PC-3 (cell line): ENCODE results near the gene NME7.

Source experiments
- CTCF ChIP-seq: fragments of 300-600 bp; sonication (generic); conservative IDR thresholded peaks from 2 replicates; pipeline ENCODE4 v1.5.1; 2017; ENCODE audit warnings: antibody characterized with exemption, low read depth, mild to moderate bottlenecking, low read length
- EZH2 ChIP-seq: fragments of 300-600 bp; sonication (generic); IDR thresholded peaks from one replicate; pipeline ENCODE4 v1.6.1; 2017; ENCODE audit warnings: antibody characterized with exemption, mild to moderate bottlenecking, low read length; ENCODE audit not compliant: unreplicated experiment
- EZH2phosphoT487 ChIP-seq: fragments of 300-600 bp; sonication (generic); IDR thresholded peaks from 2 replicates; pipeline ENCODE4 v1.6.1; 2018; ENCODE audit warnings: mild to moderate bottlenecking, antibody characterized with exemption, low read length, borderline replicate concordance

- no peak for TF ChIP-seq CTCF
- no peak for TF ChIP-seq EZH2
- TF ChIP-seq EZH2phosphoT487, result no peak
These were observed 222.5 kb downstream of the NME7 start for GRCh38 chr1:169144941-169145626.
